HG03097 (cell line): ENCODE measurements around the gene SLC6A6.

Experiments used
- ATAC-seq: cut with Tn5 transposase; IDR thresholded peaks from one replicate; pipeline ENCODE4 v1.9.1; 2021; ENCODE audit not compliant: unreplicated experiment, low FRiP score

Gene SLC6A6

GRCh38 chr3:14516738-14517345, 114.4 kb downstream of the SLC6A6 start:
- no peak for ATAC-seq

DNA sequence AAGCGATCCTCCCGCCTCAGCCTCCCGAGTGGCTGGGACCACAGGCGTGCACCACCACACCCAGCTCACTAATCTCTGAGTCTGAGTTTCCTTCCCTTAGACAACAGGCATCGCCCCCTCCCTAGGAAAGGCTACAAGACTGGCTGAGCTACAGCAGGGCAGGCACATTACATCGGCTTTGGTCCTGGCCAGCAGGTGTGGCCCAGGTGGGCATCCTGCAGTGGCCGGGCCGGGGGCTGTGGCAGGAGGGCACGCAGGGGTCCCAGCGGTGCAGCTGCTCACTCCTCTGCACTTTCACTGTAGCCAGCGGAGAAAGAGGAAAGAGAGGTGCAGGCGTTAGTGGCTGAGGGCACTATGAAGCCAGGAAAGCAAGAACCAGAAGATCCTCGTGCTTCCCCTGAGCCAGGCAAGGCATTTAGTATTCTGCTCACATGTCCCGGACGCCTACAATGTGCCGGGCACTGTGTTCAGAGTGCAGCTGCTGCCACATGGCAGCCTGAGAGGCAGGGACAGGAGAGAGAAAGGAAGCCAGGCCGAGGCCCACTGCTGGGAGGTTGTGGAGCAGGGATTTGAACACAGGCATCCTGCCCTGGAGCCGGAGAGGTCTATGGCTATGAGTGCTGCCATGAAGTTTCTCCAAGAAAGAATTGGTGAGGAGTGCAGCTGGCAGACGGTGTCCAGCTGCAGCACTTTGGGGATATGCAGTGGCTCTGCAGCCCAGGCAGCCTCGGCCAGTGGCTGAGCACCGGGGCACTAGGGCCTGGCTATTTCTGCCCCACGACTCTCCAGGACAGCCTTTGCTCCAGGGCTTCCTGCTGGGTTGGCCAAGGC, 115.4 kb downstream of the SLC6A6 start:
- ATAC-seq = no peak

DNA sequence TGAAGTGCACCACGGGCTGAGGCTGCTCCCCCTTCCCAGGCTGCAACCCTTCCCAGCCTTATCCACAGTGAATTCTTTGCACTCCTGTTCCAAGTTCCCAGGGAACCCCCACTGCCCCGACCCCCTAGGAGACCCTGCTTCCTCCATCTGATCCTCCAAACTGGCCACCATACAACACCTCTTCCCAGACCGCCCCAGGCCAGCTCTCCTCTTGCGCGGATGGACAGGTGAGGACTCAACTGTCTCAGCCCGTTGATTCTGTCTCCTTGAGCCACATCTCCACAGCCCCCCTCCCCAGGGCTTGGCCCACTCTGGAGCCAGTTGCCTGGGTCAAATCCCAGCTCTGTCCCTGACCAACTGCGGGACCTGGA, 116.0 kb downstream of the SLC6A6 start:
- ATAC-seq = no peak

GRCh38 chr3:14518893-14519292, 116.5 kb downstream of the SLC6A6 start:
- no peak for ATAC-seq

DNA sequence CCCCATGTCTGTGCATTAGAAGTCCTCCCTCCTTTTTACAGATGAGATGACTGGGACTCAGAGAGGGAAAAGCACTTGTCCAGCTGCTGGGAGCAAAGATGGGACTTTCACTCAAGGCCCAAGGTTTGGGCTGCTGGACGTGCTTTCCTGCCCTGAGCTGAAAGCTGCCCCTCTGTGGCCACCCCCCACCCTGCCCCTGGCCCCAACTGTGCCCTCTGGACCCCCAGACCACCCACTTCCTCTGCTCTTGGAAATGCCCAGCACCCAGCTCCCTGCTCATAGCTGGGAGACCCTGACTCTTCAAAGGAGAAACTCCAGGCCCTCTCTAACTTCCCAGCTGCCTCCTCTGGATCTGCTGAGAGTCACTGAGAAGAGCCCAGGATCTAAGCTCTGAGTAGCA, 117.0 kb downstream of the SLC6A6 start:
- no peak for ATAC-seq

GRCh38 chr3:14520149-14520548, 117.7 kb downstream of the SLC6A6 start:
- no peak for ATAC-seq

- ATAC-seq = no peak
These were observed 118.6 kb downstream of the SLC6A6 start for GRCh38 chr3:14520967-14521366.

DNA sequence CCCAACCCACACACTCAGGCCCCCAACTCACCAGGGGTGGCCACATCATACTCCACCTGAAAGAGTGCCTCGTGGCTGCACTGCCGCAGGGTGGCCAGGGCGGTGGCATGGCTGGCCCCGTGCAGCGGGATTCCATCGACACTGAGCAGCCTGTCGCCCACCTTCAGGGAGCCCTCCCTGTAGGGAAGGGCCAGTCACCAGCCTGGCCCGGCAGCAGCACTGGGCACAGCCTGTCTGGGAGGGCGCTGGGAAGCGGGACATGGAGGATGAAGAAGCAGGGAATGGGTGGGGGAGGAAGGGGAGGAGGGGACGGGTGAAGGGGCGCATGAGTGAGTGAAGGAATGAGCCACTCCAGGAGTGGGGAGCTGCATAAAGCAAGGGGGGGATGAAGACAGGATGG, 119.2 kb downstream of the SLC6A6 start:
- ATAC-seq = no peak

- ATAC-seq = no peak
These were observed 119.8 kb downstream of the SLC6A6 start for GRCh38 chr3:14522129-14522691.

- ATAC-seq = no peak
These were observed 120.4 kb downstream of the SLC6A6 start for GRCh38 chr3:14522768-14523167.

- no peak for ATAC-seq
These were observed 121.4 kb downstream of the SLC6A6 start for GRCh38 chr3:14523792-14524191.

- ATAC-seq = no peak
These were observed 121.9 kb downstream of the SLC6A6 start for GRCh38 chr3:14524311-14524711.

- no peak for ATAC-seq
These were observed 122.7 kb downstream of the SLC6A6 start for GRCh38 chr3:14524920-14525660.

DNA sequence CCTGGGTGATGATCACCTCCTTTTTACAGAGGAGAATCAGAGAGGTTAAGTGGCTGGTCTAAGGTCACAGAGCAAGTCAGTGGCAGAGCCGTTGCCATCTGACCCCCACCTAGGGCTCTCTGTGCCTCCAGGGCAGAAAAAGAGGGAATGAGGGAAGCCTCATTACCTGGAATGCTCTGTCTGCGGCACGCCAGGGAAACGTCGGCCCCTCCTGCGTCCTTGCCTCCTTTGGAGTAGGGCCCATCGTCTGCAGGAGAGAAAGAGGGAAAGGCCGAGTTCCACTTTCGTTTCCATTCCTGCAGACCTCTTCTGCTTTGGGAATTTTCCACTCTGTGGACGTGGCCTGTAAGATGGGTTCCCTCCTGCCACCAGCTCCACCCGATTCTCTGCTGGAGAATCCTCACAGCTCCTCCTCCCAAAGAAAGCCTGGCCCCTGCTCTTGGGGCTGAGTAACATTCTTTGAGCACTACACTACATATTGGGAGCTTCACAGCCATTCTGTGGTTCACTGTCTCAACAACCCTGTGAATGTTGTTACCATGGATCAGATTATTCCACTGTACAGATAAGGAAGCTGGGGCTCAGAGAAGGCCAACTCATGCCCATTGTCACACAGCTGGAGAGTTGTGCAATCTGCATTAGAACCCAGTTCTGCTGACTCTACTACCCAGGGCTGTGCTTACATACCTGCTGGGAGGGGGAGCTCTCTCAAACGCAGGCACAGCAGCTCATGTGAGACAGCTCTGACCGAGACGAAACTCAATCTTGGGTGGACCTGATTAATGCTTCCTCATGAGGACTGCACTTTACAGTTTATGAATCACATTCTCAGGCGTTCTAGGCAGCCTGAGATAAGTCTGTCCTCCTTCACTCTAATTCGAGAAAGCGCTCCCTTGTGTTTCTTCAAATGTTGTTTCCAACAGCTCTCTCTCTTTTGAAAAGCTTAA, 123.6 kb downstream of the SLC6A6 start:
- no peak for ATAC-seq

DNA sequence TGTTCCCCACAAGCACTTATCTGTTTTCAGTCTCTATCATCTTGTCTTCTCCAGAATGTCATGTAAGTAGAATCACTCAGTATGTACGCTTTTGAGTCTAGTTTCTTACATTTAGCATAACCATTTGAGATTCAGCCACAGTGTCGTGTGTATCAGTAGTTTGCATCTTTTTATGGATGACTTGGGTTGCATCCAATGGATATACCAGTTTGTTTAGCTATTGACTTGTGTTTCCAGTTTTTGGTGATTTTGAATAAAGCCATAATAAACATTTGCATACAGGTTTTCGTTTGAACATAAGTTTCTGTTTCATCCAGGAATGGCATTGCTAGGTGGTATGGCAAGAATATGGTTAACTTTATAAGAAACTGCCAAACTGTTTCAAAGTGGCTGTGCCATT, 125.7 kb downstream of the SLC6A6 start:
- ATAC-seq = no peak

DNA sequence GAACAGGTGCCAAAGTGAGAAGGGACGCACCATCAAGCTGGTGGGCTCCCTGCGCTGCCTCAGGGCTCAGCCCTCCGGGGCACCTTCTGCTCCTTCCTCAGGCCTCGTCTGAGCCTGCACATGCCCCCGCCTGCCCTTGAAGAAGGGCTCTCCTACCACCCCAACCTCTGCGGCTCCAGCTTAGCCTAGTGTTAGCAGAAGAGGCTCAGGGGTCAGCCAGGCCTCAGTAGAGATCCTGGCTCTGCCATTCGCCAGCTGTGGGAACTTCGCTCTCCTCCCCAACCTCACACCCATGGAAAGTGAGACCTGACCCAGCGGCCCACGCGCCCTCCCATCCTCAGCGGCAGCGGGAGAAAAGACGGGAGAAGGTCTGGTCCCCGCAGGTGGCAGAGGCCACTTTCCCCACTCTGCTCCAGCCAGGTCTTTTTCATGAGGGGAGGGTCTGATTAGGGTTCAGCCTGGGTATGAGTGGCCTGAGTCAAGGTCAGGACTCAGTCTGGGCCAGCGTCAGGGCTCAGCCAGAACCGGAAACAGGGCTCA, 129.5 kb downstream of the SLC6A6 start:
- no peak for ATAC-seq

GRCh38 chr3:14532691-14533456, 130.5 kb downstream of the SLC6A6 start:
- no peak for ATAC-seq

GRCh38 chr3:14533457-14533958, 131.1 kb downstream of the SLC6A6 start:
- ATAC-seq = no peak
